ENCODE measurements around the gene MED26.
"Not testable (repeated sequence)": the region's sequence is repeated elsewhere in the genome, so short reads cannot be mapped to it uniquely, and the experiment has no call there.

The MED26 gene, protein sequence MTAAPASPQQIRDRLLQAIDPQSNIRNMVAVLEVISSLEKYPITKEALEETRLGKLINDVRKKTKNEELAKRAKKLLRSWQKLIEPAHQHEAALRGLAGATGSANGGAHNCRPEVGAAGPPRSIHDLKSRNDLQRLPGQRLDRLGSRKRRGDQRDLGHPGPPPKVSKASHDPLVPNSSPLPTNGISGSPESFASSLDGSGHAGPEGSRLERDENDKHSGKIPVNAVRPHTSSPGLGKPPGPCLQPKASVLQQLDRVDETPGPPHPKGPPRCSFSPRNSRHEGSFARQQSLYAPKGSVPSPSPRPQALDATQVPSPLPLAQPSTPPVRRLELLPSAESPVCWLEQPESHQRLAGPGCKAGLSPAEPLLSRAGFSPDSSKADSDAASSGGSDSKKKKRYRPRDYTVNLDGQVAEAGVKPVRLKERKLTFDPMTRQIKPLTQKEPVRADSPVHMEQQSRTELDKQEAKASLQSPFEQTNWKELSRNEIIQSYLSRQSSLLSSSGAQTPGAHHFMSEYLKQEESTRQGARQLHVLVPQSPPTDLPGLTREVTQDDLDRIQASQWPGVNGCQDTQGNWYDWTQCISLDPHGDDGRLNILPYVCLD

DNA sequence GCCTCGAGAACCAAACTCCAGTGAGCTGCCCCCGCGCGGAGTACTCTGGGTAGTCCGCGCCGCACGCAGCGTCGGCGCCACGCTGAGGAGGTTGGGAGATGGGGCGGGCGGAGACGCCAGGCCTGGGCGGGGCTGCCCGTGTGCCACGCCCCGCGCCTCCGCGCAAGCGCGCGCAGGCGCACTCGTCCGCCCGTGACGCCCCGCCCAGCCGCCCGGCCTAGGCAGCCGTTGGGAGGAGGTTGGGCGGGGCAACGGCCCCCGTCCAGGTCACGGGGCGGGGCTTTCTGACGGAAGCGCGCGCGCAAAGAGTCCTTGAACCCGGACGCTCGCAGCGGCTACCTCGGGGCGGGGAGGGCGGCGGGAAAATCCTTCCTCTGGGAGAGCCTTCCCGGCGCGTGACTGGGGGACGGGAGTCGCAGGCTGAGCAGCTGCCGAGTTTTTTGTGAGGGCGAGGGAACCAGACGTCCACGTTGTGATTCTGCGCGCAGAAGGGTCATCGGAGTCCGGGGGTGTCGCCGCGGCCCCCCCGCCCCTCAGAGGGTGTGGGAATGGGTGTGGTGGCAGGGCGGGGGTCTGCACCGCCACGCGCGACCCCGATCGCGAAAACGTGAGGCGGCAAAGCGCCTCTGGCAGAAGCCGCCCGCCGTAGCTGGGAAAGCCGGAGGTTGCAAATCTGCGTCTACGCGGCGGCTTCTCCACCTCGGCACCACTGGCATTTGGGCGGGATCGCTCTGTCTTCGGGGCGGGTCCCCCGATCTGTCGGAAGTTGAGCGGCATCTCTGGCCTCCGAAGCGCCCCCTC is at the start of gene MED26:
MED26 (minus strand) TSS at position 22 of the 801 bp plus-strand sequence. CDS start 261 bp downstream, outside the sequence.
- Mint-ChIP-seq H3K27me3 (no peaks in the 10 kb centered on the region), H3K4me1 (ENCODE audit: low read depth) (peaks cover 42% of the 10 kb centered on the region), H3K4me3 (peak within 1 kb of the TSS; percentile 96), H3K36me3 (peaks cover 2% of the 10 kb centered on the region), H3K9me3 (ENCODE audit: low read depth) (no peaks in the 10 kb centered on the region), H3K27ac (peak within 1 kb of the TSS; percentile 97)

DNA sequence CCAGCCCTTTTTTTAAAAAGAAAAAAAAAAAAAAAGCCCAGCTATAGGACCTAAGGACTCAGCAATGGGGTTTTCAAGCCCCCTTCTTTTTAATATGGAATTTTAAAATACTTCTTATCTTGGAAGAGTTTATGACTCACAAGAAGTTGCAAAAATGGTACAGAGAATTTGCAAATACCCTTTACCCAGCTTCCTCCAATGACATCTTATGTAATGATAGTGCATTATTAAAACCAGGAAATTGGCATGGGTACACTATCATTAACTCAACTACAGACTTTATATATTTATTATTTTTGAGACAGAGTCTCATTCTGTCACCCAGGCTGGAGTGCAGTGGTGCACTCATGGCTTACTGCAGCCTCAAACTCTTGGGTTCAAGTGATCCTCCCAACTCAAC is 49.1 kb upstream of the MED26 start:
- Mint-ChIP-seq H3K36me3 (peaks cover 9% of the 10 kb centered on the region), H3K27me3 (peaks cover 1% of the 10 kb centered on the region), H3K9me3 (ENCODE audit: low read depth) (no peaks in the 10 kb centered on the region), H3K27ac (no peak overlapping the region), H3K4me1 (ENCODE audit: low read depth) (no peaks in the 10 kb centered on the region), H3K4me3 (no peak overlapping the region)

DNA sequence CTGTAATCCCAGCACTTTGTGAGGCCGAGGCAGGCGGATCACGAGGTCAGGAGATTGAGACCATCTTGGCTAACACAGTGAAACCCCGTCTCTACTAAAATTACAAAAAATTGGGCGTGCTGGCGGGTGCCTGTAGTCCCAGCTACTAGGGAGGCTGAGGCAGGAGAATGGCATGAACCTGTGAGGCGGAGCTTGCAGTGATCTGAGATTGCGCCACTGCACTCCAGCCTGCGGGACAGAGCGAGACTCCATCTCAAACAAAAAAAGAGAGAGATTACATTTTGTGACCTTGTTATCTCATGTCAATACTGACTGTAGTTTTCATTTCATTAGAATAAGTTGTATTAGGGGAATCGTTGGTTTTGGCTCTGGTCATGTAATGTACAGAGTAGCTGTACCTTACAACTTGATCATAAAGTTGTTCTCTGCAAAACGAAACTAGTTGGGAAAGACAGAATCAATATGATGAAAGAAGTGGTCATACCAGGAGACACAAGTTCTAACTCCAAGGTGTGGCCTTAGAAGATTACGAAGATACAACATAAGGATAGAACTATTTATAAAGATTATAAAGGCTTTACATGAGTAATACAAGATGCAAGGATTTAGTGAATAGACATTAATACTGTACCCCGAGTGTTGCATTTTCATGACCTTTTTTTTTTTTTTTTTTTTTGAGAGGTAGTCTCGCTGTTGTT is 48.2 kb upstream of the MED26 start:
- Mint-ChIP-seq H3K4me1 (ENCODE audit: low read depth) (no peaks in the 10 kb centered on the region), H3K4me3 (no peak overlapping the region), H3K36me3 (peaks cover 4% of the 10 kb centered on the region), H3K27me3 (peaks cover 1% of the 10 kb centered on the region), H3K27ac (no peak overlapping the region), H3K9me3 (ENCODE audit: low read depth) (no peaks in the 10 kb centered on the region)

DNA sequence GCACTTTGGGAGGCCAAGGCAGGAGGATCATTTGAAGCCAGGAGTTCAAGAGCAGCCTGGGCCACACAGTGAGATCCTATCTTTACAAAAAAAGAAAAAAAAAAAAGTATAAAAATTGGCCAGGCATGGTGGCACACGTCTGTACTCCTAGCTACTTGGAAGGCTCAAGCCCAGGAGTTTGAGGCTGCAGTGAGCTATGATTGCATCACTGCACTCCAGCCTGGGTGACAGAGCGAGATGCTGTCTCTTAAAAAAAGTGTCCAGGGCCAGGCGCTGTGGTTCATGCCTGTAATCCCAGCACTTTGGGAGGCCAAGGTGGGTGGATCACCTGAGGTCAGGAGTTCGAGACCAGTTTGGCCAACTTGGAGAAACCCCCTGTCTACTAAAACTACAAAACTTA is 45.8 kb upstream of the MED26 start:
- not testable (repeated sequence) for H3K36me3 Mint-ChIP-seq; H3K4me1 Mint-ChIP-seq (ENCODE audit: low read depth); H3K27me3 Mint-ChIP-seq; H3K4me3 Mint-ChIP-seq; H3K27ac Mint-ChIP-seq; H3K9me3 Mint-ChIP-seq (ENCODE audit: low read depth)

DNA sequence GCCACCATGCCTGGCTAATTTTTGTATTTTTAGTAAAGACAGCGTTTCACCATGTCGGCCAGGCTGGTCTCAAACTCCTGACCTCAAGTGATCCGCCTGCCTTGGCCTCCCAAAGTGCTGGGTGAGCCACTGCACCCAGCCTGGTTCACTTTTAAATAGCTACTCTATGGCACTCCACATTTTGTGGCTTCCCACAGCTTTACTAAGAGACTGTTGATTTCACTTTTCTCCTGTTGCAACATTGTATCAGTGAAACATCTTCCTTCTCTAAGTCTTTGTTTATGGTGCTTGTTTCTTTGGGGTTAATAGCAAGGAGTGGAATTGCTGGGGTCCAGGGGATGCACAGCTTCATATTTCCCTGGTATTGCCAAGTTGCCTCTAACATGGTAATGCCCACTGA is 45.2 kb upstream of the MED26 start:
- Mint-ChIP-seq H3K27ac (no peak overlapping the region), H3K27me3 (peaks cover 1% of the 10 kb centered on the region), H3K9me3 (ENCODE audit: low read depth) (no peaks in the 10 kb centered on the region), H3K4me1 (ENCODE audit: low read depth) (no peaks in the 10 kb centered on the region), H3K36me3 (no peaks in the 10 kb centered on the region), H3K4me3 (no peak overlapping the region)

DNA sequence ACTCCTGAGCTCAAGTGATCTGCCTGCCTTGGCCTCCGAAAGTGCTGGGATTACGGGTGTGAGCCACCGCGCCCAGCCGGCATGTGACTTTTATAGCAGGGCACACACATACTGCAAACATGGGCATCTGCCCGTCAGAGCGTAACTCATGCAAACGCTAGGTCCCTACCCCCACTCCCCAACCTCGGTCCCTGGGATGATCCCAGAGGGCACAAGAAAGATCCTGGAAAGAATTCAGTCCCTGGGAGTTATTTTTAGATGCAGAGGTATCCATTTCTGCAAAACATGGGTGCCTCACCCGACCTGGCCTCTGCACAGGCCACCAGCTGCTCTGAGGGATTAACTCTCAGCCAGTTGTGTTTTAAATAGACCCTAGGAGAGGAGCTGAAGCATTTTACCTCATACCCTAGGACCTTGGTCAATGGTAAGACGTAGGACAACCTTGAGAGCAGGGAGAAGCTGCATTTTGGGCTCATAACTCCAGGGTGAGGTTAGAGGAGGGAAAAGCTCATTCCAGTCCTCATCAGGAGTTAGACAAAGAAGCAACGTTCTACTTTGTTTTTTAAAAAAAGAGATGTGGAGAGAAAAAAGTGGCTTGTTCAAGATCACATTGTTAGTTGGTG is 43.8 kb upstream of the MED26 start:
- no peaks in the 10 kb centered on the region for H3K36me3 Mint-ChIP-seq
- no peaks in the 10 kb centered on the region for H3K27me3 Mint-ChIP-seq
- no peak overlapping the region for H3K27ac Mint-ChIP-seq
- H3K4me3 Mint-ChIP-seq: no peak overlapping the region
- no peaks in the 10 kb centered on the region for H3K4me1 Mint-ChIP-seq (ENCODE audit: low read depth)
- H3K9me3 Mint-ChIP-seq (ENCODE audit: low read depth): no peaks in the 10 kb centered on the region

DNA sequence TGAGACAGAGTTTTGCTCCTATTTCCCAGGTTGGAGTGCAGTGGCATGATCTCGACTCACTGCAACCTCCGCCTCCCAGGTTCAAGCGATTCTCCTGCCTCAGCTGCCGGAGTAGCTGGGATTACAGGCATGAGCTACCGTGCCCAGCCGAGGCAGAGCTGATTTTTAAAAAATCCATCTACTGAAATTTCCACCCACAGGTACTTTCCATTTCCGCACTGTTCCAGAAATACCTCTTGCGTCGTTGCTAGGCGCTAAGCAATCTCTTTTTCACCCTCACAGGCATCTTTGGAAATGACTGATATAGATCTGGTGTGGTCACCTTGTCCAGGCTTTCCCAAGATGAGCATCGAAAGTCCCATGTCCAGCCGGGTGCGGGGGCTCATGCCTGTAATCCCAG is 42.3 kb upstream of the MED26 start:
- no peak overlapping the region for H3K4me3 Mint-ChIP-seq
- H3K9me3 Mint-ChIP-seq (ENCODE audit: low read depth): no peaks in the 10 kb centered on the region

DNA sequence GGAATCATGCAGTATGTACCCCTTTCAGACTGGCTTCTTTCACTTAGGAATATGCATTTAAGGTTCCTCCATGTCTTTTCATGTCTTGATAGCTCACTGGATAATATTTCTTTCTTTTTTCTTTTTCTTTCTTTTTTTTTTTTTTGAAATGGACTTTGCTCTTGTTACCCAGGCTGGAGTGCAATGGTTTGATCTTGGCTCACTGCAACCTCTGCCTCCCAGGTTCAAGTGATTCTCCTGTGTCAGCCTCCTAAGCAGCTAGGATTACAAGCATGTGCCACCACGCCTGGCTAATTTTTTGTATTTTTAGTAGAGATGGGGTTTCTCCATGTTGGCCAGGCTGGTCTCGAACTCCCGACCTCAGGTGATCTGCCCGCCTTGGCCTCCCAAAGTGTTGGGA is 40.7 kb upstream of the MED26 start:
- H3K4me3 Mint-ChIP-seq; H3K4me1 Mint-ChIP-seq (ENCODE audit: low read depth); H3K27ac Mint-ChIP-seq; H3K36me3 Mint-ChIP-seq; H3K27me3 Mint-ChIP-seq; H3K9me3 Mint-ChIP-seq (ENCODE audit: low read depth): not testable (repeated sequence)

More for the DNA sequence above, 42.3 kb upstream of the MED26 start:
- H3K27me3 Mint-ChIP-seq: no peaks in the 10 kb centered on the region
- no peak overlapping the region for H3K27ac Mint-ChIP-seq
- H3K4me1 Mint-ChIP-seq (ENCODE audit: low read depth): no peaks in the 10 kb centered on the region
- no peaks in the 10 kb centered on the region for H3K36me3 Mint-ChIP-seq

DNA sequence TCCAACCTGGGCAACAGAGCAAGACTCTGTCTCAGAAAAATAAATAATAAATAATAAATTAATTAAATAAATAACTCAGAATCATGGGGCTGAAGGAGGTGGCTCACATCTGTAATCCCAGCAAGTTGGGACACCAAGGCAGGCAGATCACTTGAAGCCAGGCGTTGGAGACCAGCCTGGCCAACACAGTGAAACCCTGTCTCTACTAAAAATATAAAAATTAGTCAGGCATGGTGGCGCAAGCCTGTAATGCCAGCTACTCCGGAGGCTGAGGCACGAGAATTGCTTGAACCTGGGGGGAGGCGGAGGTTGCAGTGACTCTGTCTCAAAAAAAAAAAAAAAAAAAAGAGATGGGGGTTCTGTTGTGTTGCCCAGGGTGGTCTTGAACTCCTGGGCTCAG is 40.2 kb upstream of the MED26 start:
- Mint-ChIP-seq H3K27ac (no peak overlapping the region), H3K4me1 (ENCODE audit: low read depth) (peaks cover 3% of the 10 kb centered on the region), H3K4me3 (no peak overlapping the region), H3K36me3 (no peaks in the 10 kb centered on the region), H3K9me3 (ENCODE audit: low read depth) (no peaks in the 10 kb centered on the region), H3K27me3 (no peaks in the 10 kb centered on the region)

DNA sequence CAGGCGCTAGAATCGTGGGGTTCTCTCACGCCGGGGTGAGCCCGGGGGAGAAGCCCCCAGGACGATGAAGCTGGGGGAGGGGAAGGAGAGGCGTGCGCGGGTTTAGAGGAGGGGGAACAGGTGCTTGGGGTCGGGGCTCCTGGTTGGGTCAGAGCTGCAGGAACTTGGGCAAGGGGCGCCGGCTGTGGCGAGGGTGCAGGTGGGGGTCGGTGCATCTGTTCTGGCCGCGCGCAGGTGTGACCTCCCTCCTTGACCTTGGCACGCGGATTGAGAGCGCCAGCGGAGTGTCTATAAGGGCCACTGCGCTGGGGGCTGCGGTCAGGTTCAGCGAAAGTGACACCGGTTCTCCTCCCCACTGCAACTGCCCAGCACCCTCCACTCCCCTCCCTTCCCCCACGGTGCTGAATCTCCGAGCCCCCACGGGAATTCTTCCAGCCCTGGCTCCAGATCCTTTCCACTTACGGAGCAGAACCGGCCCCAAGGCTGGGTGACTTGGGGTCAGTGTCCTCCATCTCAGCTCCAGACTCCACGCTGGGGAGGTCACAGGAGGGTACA is 33.6 kb upstream of the MED26 start:
- H3K4me3 Mint-ChIP-seq: peak overlapping the region; percentile 83
- no peaks in the 10 kb centered on the region for H3K27me3 Mint-ChIP-seq
- H3K4me1 Mint-ChIP-seq (ENCODE audit: low read depth): peaks cover 32% of the 10 kb centered on the region
- H3K27ac Mint-ChIP-seq: peak overlapping the region; percentile 66
- H3K9me3 Mint-ChIP-seq (ENCODE audit: low read depth): no peaks in the 10 kb centered on the region
- peaks cover 3% of the 10 kb centered on the region for H3K36me3 Mint-ChIP-seq

DNA sequence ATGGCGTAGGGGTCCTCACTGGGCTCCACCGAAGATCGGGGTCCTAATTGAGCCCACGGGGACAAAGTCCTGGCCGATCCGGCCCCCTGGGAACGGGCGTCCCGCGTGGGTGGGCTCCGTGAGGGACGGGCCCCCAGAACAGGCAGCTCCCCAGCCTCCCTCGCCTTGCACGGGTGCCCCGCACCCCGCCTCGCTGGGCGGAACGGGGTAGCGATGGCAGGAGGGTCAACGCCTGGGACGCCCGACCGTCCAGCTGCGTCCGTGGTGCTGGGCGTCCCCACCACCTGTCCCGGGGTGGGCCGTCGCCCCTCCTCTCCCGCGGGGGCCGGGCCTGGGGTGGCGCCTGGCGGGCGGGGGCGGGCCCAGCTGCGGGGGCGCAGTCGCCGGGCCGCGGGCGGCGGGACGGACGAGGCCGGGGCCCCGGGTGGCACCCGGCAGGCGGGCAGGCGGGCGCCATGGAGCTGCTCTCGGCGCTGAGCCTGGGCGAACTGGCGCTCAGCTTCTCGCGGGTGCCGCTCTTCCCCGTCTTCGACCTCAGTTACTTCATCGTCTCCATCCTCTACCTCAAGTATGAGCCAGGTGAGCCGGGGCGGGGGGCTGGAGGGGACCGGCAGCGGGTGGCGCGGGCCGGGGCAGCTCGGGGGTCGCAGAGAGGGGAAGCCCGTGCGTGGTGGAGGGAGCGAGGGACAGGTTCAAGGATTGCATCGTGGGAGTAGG is 32.9 kb upstream of the MED26 start, which contains the start of gene TMEM38A:
TMEM38A (plus strand) TSS at position 377 of the 717 bp plus-strand sequence; CDS start at position 456, 79 bp downstream.
- Mint-ChIP-seq H3K27ac (peak within 1 kb of the TSS; percentile 97), H3K9me3 (ENCODE audit: low read depth) (no peaks in the 10 kb centered on the region), H3K27me3 (no peaks in the 10 kb centered on the region), H3K4me3 (peak within 1 kb of the TSS; percentile 99), H3K36me3 (peaks cover 3% of the 10 kb centered on the region), H3K4me1 (ENCODE audit: low read depth) (peaks cover 35% of the 10 kb centered on the region)

DNA sequence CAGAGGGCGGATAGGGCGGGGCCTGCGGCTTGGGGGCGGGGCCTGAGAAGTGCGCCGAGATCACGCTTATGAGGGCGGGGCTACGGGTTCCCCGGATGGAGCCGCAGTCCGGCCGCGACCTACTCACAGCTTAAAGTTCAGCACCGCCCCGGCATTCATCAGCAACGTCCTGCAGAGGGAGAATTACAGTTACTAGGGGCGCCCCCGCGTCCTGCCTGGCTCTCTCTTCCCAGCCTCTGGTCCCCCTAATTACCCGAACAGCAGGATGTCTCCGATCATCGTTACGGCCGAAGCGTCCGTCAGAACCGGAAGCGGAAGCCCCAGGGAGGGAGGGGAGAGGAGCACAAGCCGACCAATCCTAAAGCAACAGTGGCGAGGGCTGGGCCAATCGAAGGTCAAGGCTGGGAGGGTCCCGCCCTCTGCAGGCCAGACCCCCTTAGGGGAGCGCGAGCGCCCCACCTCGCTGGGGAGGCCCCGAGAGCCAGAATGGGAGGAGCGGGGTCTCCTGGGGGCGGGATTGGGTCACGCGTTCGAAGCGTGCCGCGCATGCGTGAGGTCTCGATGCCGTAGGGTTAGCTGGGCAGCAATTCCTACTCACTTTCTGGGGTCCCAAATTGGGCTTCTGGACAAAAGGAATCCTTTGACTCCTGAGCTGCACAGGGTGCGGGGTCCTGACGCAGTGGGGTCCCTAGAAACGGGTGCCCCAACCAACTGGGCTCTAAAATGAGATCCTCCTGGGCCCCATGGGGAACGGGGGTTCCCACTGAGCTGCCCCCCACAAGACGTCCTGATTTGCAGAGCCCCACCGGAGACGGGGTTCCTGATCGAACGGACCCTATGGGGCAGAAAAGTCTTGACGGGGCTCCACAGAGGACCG is 32.1 kb upstream of the MED26 start, which contains the start of gene SMIM7:
SMIM7 (minus strand) TSS at position 313 of the 877 bp plus-strand sequence; CDS start at position 279, 34 bp downstream.
- peaks cover 3% of the 10 kb centered on the region for H3K36me3 Mint-ChIP-seq
- H3K4me3 Mint-ChIP-seq: peak within 1 kb of the TSS; percentile 99
- H3K9me3 Mint-ChIP-seq (ENCODE audit: low read depth): no peaks in the 10 kb centered on the region
- H3K27ac Mint-ChIP-seq: peak within 1 kb of the TSS; percentile 97
- H3K27me3 Mint-ChIP-seq: no peaks in the 10 kb centered on the region
- H3K4me1 Mint-ChIP-seq (ENCODE audit: low read depth): peaks cover 38% of the 10 kb centered on the region

DNA sequence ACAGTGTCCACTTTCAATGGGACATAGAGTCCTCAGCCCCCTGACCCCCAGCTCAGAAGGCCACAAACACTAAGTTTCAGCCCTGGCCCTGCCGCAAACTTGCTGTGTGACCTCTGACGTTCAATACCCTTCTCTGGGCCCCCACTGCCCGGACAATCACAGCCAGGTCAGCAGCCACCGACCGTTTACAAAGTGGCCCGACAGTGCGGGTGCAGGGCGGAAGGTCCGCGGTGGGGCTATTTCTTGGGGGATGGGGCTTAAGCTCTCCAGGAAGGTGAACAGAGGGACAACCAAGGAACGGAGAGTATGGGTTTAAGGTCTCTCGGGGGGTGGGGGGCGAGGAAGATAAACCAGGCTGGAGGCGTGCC is 31.4 kb upstream of the MED26 start:
- Mint-ChIP-seq H3K9me3 (ENCODE audit: low read depth) (no peaks in the 10 kb centered on the region), H3K27ac (peak overlapping the region; percentile 97), H3K4me3 (peak overlapping the region; percentile 99), H3K4me1 (ENCODE audit: low read depth) (peaks cover 38% of the 10 kb centered on the region), H3K27me3 (no peaks in the 10 kb centered on the region), H3K36me3 (peaks cover 3% of the 10 kb centered on the region)
